ENCODE measurements around the gene ZDHHC11.

DNA sequence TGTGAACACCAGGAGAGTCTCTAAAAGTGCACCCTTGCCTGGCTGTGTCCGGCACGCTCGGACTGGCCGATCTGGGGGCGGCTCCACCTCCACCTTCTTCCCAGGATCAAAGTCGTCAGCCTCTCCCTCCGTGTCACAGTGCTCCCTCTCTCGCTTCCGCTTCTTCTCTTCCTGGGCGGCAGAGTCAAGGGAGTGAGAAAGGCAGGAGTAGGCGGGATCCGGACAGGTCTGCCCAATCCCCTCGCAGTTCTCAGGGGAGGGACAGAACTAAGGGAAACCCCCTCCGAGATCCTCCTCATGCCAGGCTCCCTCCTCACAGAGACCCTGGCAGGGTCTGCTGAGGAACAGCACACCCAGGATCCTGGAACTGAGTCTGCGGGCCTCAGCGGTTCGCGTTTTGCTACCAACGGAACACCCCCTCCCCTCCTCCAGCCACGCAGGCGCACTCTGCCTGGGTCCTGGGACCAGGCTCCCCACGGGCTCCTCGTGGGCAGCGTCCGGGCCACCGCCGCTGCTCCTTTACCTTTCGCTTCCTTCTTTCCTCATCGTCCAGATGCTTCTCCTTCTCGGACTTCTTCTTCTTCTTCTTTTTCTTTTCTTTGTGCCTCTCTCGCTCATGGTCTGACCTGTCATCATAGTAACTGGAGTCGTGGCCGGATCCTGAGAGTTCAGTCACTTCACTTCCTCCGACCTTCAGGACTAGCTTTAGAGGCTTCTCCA lies 40.5 kb upstream of the ZDHHC11 start:
- TF ChIP-seq, protein P1, sequence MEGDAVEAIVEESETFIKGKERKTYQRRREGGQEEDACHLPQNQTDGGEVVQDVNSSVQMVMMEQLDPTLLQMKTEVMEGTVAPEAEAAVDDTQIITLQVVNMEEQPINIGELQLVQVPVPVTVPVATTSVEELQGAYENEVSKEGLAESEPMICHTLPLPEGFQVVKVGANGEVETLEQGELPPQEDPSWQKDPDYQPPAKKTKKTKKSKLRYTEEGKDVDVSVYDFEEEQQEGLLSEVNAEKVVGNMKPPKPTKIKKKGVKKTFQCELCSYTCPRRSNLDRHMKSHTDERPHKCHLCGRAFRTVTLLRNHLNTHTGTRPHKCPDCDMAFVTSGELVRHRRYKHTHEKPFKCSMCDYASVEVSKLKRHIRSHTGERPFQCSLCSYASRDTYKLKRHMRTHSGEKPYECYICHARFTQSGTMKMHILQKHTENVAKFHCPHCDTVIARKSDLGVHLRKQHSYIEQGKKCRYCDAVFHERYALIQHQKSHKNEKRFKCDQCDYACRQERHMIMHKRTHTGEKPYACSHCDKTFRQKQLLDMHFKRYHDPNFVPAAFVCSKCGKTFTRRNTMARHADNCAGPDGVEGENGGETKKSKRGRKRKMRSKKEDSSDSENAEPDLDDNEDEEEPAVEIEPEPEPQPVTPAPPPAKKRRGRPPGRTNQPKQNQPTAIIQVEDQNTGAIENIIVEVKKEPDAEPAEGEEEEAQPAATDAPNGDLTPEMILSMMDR (IDR thresholded peaks at IDR 0.05) = no peak
- no peak for TF ChIP-seq POLR2A (IDR thresholded peaks at IDR 0.05)
